Hepatocyte (in vitro differentiated cells): ENCODE data around the gene TOP1. TPM values are rescaled to one million over a fixed set of nuclear protein-coding genes. Genes with fewer than 3 reads are reported as not detected.
"Not testable (repeated sequence)": the region's sequence is repeated elsewhere in the genome, so short reads cannot be mapped to it uniquely, and the experiment has no call there.

ENCODE experiments used
- DNase-seq: peaks from one replicate; pipeline ENCODE4 v3.0.0-alpha.2; 2016; ENCODE audit warnings: low spot score
- H2AFZ ChIP-seq: fragments of 200-600 bp; sonication (generic); 2 replicates; pipeline ENCODE4 v1.6.0; 2016; ENCODE audit warnings: antibody characterized with exemption, mild to moderate bottlenecking
- H3K27ac ChIP-seq: fragments of 200-600 bp; sonication (generic); 2 replicates; pipeline ENCODE4 v1.5.1; 2016; ENCODE audit warnings: mild to moderate bottlenecking
- H3K27me3 ChIP-seq: fragments of 200-600 bp; sonication (generic); 2 replicates; pipeline ENCODE4 v1.6.1; 2016
- H3K36me3 ChIP-seq: fragments of 200-600 bp; sonication (generic); replicated peaks from 2 replicates; pipeline ENCODE4 v1.5.1; 2016; ENCODE audit warnings: low read depth; ENCODE audit not compliant: insufficient read depth
- H3K4me1 ChIP-seq: fragments of 200-600 bp; sonication (generic); 2 replicates; pipeline ENCODE4 v1.5.1; 2016; ENCODE audit warnings: mild to moderate bottlenecking, moderate library complexity; ENCODE audit not compliant: insufficient read depth
- H3K4me2 ChIP-seq: fragments of 200-600 bp; sonication (generic); 2 replicates; pipeline ENCODE4 v1.6.0; 2016
- H3K4me3 ChIP-seq: fragments of 200-600 bp; sonication (generic); 2 replicates; pipeline ENCODE4 v1.5.1; 2016; ENCODE audit warnings: mild to moderate bottlenecking
- H3K79me2 ChIP-seq: fragments of 200-600 bp; sonication (generic); 2 replicates; pipeline ENCODE4 v1.6.0; 2017; ENCODE audit warnings: mild to moderate bottlenecking
- H3K9me2 ChIP-seq: fragments of 200-600 bp; sonication (generic); replicated peaks from 2 replicates; pipeline ENCODE4 v1.6.0; 2017; ENCODE audit warnings: mild to moderate bottlenecking; ENCODE audit not compliant: insufficient read depth
- H3K9me3 ChIP-seq: fragments of 200-600 bp; sonication (generic); 2 replicates; pipeline ENCODE4 v1.5.1; 2016; ENCODE audit warnings: low read depth, mild to moderate bottlenecking
- H4K20me1 ChIP-seq: fragments of 200-600 bp; sonication (generic); 2 replicates; pipeline ENCODE4 v1.6.0; 2016; ENCODE audit warnings: mild to moderate bottlenecking; ENCODE audit not compliant: insufficient read depth, poor library complexity, severe bottlenecking
- CTCF ChIP-seq: fragments of 200-600 bp; sonication (generic); IDR thresholded peaks from 2 replicates; pipeline ENCODE4 v1.5.1; 2016; ENCODE audit warnings: antibody characterized with exemption, mild to moderate bottlenecking; ENCODE audit not compliant: poor library complexity
- EZH2 ChIP-seq: fragments of 200-600 bp; sonication (generic); IDR thresholded peaks from 2 replicates; pipeline ENCODE4 v1.6.1; 2016; ENCODE audit warnings: antibody characterized with exemption, mild to moderate bottlenecking, borderline replicate concordance
- EZH2phosphoT487 ChIP-seq: fragments of 200-600 bp; sonication (generic); IDR thresholded peaks from one replicate; pipeline ENCODE4 v1.6.1; 2018; ENCODE audit warnings: antibody characterized with exemption, mild to moderate bottlenecking, low read depth, moderate library complexity; ENCODE audit not compliant: unreplicated experiment, severe bottlenecking
- WGBS: methylation state at CpG from one replicate; pipeline ENCODE4 v1.1.6; 2016; ENCODE audit warnings: low lambda C conversion rate; ENCODE audit errors: missing lambda C conversion rate; 5-methylcytosine and 5-hydroxymethylcytosine counted together
- polyA plus RNA-seq: library from polyadenylated mRNA; unstranded; fragments of >200 nt; fragmentation: Nextera tagmentation; extraction: Ambion mirVana; gene quantifications from 2 replicates; pipeline ENCODE4 v1.2.1, GENCODE V29; 2016
- total RNA-seq: library from RNA; depleted of rRNA; stranded (reverse); fragments of >200 nt; gene quantifications from 2 replicates; pipeline ENCODE4 v1.2.3, GENCODE V29; 2014

TOP1 gene
- total and polyA plus RNA-seq, 2 experiments from 2014 or later: 28.3 to 38.2 TPM

GRCh38 chr20:41125530-41126457, 97.2 kb downstream of the TOP1 start:
- no peaks in the 10 kb centered on the region for H3K9me2 ChIP-seq
- no peaks in the 10 kb centered on the region for H3K4me1 ChIP-seq
- no peak for DNase-seq

GRCh38 chr20:41126719-41127118, 98.1 kb downstream of the TOP1 start:
- Histone ChIP-seq H3K4me3 (no peak overlapping the region), H3K36me3 (no peaks in the 10 kb centered on the region), H3K4me2 (no peak overlapping the region), H3K79me2 (no peaks in the 10 kb centered on the region), H2AFZ (no peak overlapping the region), H3K27ac (no peak overlapping the region), H3K4me1 (no peaks in the 10 kb centered on the region), H3K9me2 (no peaks in the 10 kb centered on the region), H3K27me3 (no peaks in the 10 kb centered on the region), H3K9me3 (no peaks in the 10 kb centered on the region), H4K20me1 (no peaks in the 10 kb centered on the region)
- DNase-seq: no peak
- WGBS: 93% methylated on average over 3 of the region's 3 CpGs
- TF ChIP-seq CTCF: no peak
- no peak for TF ChIP-seq EZH2phosphoT487
- TF ChIP-seq EZH2: no peak

More at GRCh38 chr20:41125530-41126457, 97.2 kb downstream of the TOP1 start:
- Histone ChIP-seq H3K79me2 (no peaks in the 10 kb centered on the region), H3K36me3 (no peaks in the 10 kb centered on the region), H3K4me3 (no peak overlapping the region), H3K4me2 (no peak overlapping the region), H3K9me3 (no peaks in the 10 kb centered on the region), H3K27me3 (no peaks in the 10 kb centered on the region), H2AFZ (no peak overlapping the region), H3K27ac (peak overlapping the region; percentile 67), H4K20me1 (no peaks in the 10 kb centered on the region)
- TF ChIP-seq CTCF (no peak), EZH2 (no peak), EZH2phosphoT487 (no peak)
- WGBS: 98% methylated on average over 6 of the region's 6 CpGs

GRCh38 chr20:41128317-41128716, 99.7 kb downstream of the TOP1 start:
- H3K36me3 ChIP-seq: not testable (repeated sequence)
- 67% methylated on average over 1 of the region's 3 CpGs for WGBS

GRCh38 chr20:41131594-41132387, 103.2 kb downstream of the TOP1 start:
- H2AFZ ChIP-seq: no peak overlapping the region
- H4K20me1 ChIP-seq: no peaks in the 10 kb centered on the region
- no peaks in the 10 kb centered on the region for H3K9me3 ChIP-seq
- TF ChIP-seq EZH2phosphoT487: no peak
- TF ChIP-seq CTCF: no peak
- no peak for TF ChIP-seq EZH2
- peaks cover 4% of the 10 kb centered on the region for H3K4me1 ChIP-seq
- H3K79me2 ChIP-seq: no peaks in the 10 kb centered on the region
- H3K4me3 ChIP-seq: no peak overlapping the region
- no peaks in the 10 kb centered on the region for H3K36me3 ChIP-seq
- H3K27ac ChIP-seq: no peak overlapping the region
- H3K9me2 ChIP-seq: no peaks in the 10 kb centered on the region
- WGBS: 91% methylated on average over 5 of the region's 5 CpGs
- no peaks in the 10 kb centered on the region for H3K27me3 ChIP-seq
- no peak for DNase-seq
- no peak overlapping the region for H3K4me2 ChIP-seq

More at GRCh38 chr20:41128317-41128716, 99.7 kb downstream of the TOP1 start:
- H3K4me2 ChIP-seq, DNase-seq, H3K9me2 ChIP-seq, H3K79me2 ChIP-seq, H3K4me3 ChIP-seq, H4K20me1 ChIP-seq, H2AFZ ChIP-seq, H3K4me1 ChIP-seq, H3K9me3 ChIP-seq, H3K27me3 ChIP-seq, H3K27ac ChIP-seq: not testable (repeated sequence)

- H3K36me3 ChIP-seq, H3K4me2 ChIP-seq, H3K79me2 ChIP-seq, H3K9me3 ChIP-seq, H3K4me1 ChIP-seq, H3K9me2 ChIP-seq, H4K20me1 ChIP-seq, DNase-seq, H3K4me3 ChIP-seq, H2AFZ ChIP-seq, H3K27ac ChIP-seq, H3K27me3 ChIP-seq: not testable (repeated sequence)
- 88% methylated on average over 9 of the region's 9 CpGs for WGBS
Observed at GRCh38 chr20:41132388-41132775, 103.8 kb downstream of the TOP1 start.
